A673 (cell line): ENCODE results near the gene KLK14. TPM values are rescaled to one million over a fixed set of nuclear protein-coding genes. Genes with fewer than 3 reads are reported as not detected.

Experiments used
- BruUV-seq: library from RNA; stranded (reverse); fragments of 400-500 nt; replicated peaks from 2 replicates; lab custom pipeline; 2021; lab: Mats Ljungman, UMichigan
- CTCF ChIA-PET: fragments of 300-600 bp; sonication (Branson Sonifier 250); formaldehyde crosslinking; loops from one replicate; lab custom pipeline; 2022; ENCODE audit warnings: antibody characterized with exemption; lab: Charles Lee
- POLR2A ChIA-PET: fragments of 300-600 bp; sonication (Branson Sonifier 250); formaldehyde crosslinking; loops from one replicate; lab custom pipeline; 2022; ENCODE audit warnings: antibody characterized with exemption; ENCODE audit not compliant: low non-redundant PET; lab: Charles Lee
- DNase-seq: peaks from one replicate; pipeline ENCODE4 v3.0.0-alpha.2; 2015; ENCODE audit warnings: low spot score
- H3K27ac ChIP-seq: fragments of 200-600 bp; sonication (generic); 2 replicates; pipeline ENCODE4 v1.5.1; 2016; ENCODE audit warnings: mixed run types, low read depth, mild to moderate bottlenecking, mixed read lengths, antibody characterized with exemption, low read length; ENCODE audit not compliant: poor library complexity, severe bottlenecking
- H3K27me3 ChIP-seq: fragments of 200-600 bp; sonication (generic); replicated peaks from 2 replicates; pipeline ENCODE4 v1.6.1; 2017; ENCODE audit warnings: mixed run types, low read depth, mild to moderate bottlenecking, mixed read lengths, antibody characterized with exemption, low read length; ENCODE audit not compliant: insufficient read depth, poor library complexity
- H3K36me3 ChIP-seq: fragments of 200-600 bp; sonication (generic); 2 replicates; pipeline ENCODE4 v1.6.1; 2016; ENCODE audit warnings: mixed run types, mild to moderate bottlenecking, mixed read lengths, antibody characterized with exemption, low read length; ENCODE audit not compliant: insufficient read depth, poor library complexity, severe bottlenecking
- H3K4me1 ChIP-seq: fragments of 200-600 bp; sonication (generic); 2 replicates; pipeline ENCODE4 v1.6.1; 2017; ENCODE audit warnings: mixed run types, mild to moderate bottlenecking, mixed read lengths, antibody characterized with exemption, low read length; ENCODE audit not compliant: insufficient read depth, poor library complexity, severe bottlenecking
- H3K4me3 ChIP-seq: fragments of 200-600 bp; sonication (generic); 2 replicates; pipeline ENCODE4 v1.5.1; 2016; ENCODE audit warnings: low read depth, mixed run types, mild to moderate bottlenecking, mixed read lengths, low read length; ENCODE audit not compliant: poor library complexity, severe bottlenecking
- H3K9me3 ChIP-seq: fragments of 200-600 bp; sonication (generic); 2 replicates; pipeline ENCODE4 v1.6.1; 2016; ENCODE audit warnings: mixed run types, low read depth, mild to moderate bottlenecking, mixed read lengths, antibody characterized with exemption, low read length; ENCODE audit not compliant: poor library complexity, severe bottlenecking
- CTCF ChIP-seq: fragments of 300-800, 200-600 bp; sonication (generic); conservative IDR thresholded peaks from 2 replicates; pipeline ENCODE4 v1.5.1; 2017; ENCODE audit warnings: low read depth, mild to moderate bottlenecking, antibody characterized with exemption, low read length, moderate library complexity, mixed read lengths
- EZH2 ChIP-seq: fragments of 200-600 bp; sonication (generic); IDR thresholded peaks from 2 replicates; pipeline ENCODE4 v1.6.1; 2017; ENCODE audit warnings: borderline replicate concordance, low read depth, mild to moderate bottlenecking, mixed read lengths, antibody characterized with exemption, low read length; ENCODE audit not compliant: poor library complexity, severe bottlenecking
- intact Hi-C: fragments of 100-400 bp; cut with micrococcal nuclease; formaldehyde crosslinking; loops from one replicate; pipeline ENCODE4 v1.10.0; 2022; ENCODE audit not compliant: unreplicated experiment
- total RNA-seq: library from RNA; stranded (reverse); gene quantifications from 2 replicates; pipeline ENCODE4 v1.2.3, GENCODE V29; 2021

Gene KLK14
- total RNA-seq, 1 experiment from 2014 or later = 1.2 TPM

GRCh38 chr19:51102991-51103390 is 20.3 kb upstream of the KLK14 start:
- Histone ChIP-seq H3K4me3 (no peak overlapping the region), H3K4me1 (peaks cover 7% of the 10 kb centered on the region), H3K27ac (no peak overlapping the region), H3K36me3 (peaks cover 5% of the 10 kb centered on the region), H3K9me3 (no peaks in the 10 kb centered on the region), H3K27me3 (no peaks in the 10 kb centered on the region)
- ChIA-PET POLR2A (no interaction called here), CTCF (no interaction called here)
- no peak for DNase-seq
- TF ChIP-seq CTCF (no peak), EZH2 (no peak)
- no TSS peak for BruUV-seq
- intact Hi-C loops = no loop called here

GRCh38 chr19:51101171-51101865 is 18.6 kb upstream of the KLK14 start:
- Histone ChIP-seq H3K27me3 (no peaks in the 10 kb centered on the region), H3K4me3 (no peak overlapping the region), H3K9me3 (no peaks in the 10 kb centered on the region), H3K27ac (no peak overlapping the region), H3K36me3 (peaks cover 5% of the 10 kb centered on the region), H3K4me1 (no peaks in the 10 kb centered on the region)
- DNase-seq = no peak
- CTCF ChIA-PET = no interaction called here
- intact Hi-C loops = no loop called here
- POLR2A ChIA-PET = no interaction called here
- no TSS peak for BruUV-seq
- TF ChIP-seq EZH2 (no peak), CTCF (no peak)

GRCh38 chr19:51100601-51101000 is 17.9 kb upstream of the KLK14 start:
- Histone ChIP-seq H3K27ac (no peak overlapping the region), H3K4me1 (no peaks in the 10 kb centered on the region), H3K4me3 (no peak overlapping the region), H3K9me3 (no peaks in the 10 kb centered on the region), H3K36me3 (peaks cover 5% of the 10 kb centered on the region), H3K27me3 (no peaks in the 10 kb centered on the region)
- intact Hi-C loops = no loop called here
- DNase-seq = no peak
- TF ChIP-seq EZH2 (no peak), CTCF (no peak)
- BruUV-seq = no TSS peak
- ChIA-PET POLR2A (no interaction called here), CTCF (interaction anchor here (0.5 kb wide), 1 partner anchor 317 kb away, joined by 14 read pairs; no protein-coding TSS in a partner anchor)
